GM21381 (cell line): Measurements from ENCODE around the gene GEMIN7.

ENCODE experiments used
- ATAC-seq: cut with Tn5 transposase; IDR thresholded peaks from one replicate; pipeline ENCODE4 v1.9.1; 2021; ENCODE audit warnings: mild to moderate bottlenecking, moderate library complexity; ENCODE audit not compliant: unreplicated experiment

Gene GEMIN7

GRCh38 chr19:45059258-45059965 is 19.6 kb upstream of the GEMIN7 start:
- ATAC-seq = no peak

GRCh38 chr19:45061965-45062364 is 17.1 kb upstream of the GEMIN7 start:
- ATAC-seq = no peak

GRCh38 chr19:45063851-45064801 is 14.9 kb upstream of the GEMIN7 start:
- no peak for ATAC-seq

GRCh38 chr19:45066921-45067661 is 12.0 kb upstream of the GEMIN7 start:
- no peak for ATAC-seq

- ATAC-seq = no peak
Observed at GRCh38 chr19:45068041-45068440, 11.0 kb upstream of the GEMIN7 start.

GRCh38 chr19:45069056-45069455 is 10.0 kb upstream of the GEMIN7 start:
- ATAC-seq = no peak

- no peak for ATAC-seq
Observed at GRCh38 chr19:45070214-45070613, 8.8 kb upstream of the GEMIN7 start.

- ATAC-seq = no peak
Observed at GRCh38 chr19:45070861-45071544, 8.1 kb upstream of the GEMIN7 start.

GRCh38 chr19:45071545-45071938 is 7.5 kb upstream of the GEMIN7 start:
- no peak for ATAC-seq

GRCh38 chr19:45071969-45072790 is 6.9 kb upstream of the GEMIN7 start:
- no peak for ATAC-seq

- ATAC-seq = no peak
Observed at GRCh38 chr19:45074744-45075300, 4.2 kb upstream of the GEMIN7 start.

- peak; percentile 58 for ATAC-seq
Observed at GRCh38 chr19:45075301-45076028, 3.6 kb upstream of the GEMIN7 start.

- ATAC-seq = peak; percentile 36
Observed at GRCh38 chr19:45076029-45076850, 2.8 kb upstream of the GEMIN7 start, which contains the start of gene ZNF296. TSS of gene ZNF296 (minus strand) at chr19:45076478. CDS start at chr19:45076373, 105 bp downstream.

GRCh38 chr19:45076851-45077730 is 2.0 kb upstream of the GEMIN7 start:
- ATAC-seq = no peak

- ATAC-seq = peak; percentile 0
Observed at GRCh38 chr19:45078390-45079062, 534 bp upstream of the GEMIN7 start.

- no peak for ATAC-seq
Observed at GRCh38 chr19:45079911-45080370, 881 bp downstream of the GEMIN7 start.
